LNCaP clone FGC (cell line): ENCODE data around the gene FREM3.

Experiments
- DNase-seq: peaks from one replicate; pipeline ENCODE4 v3.0.0-alpha.2; 2011; ENCODE audit warnings: low read depth
- H3K4me3 ChIP-seq: 2 replicates; pipeline ENCODE4 v1.5.1; 2011; ENCODE audit warnings: mild to moderate bottlenecking, low read depth, low read length, control low read depth
- TF ChIP-seq, protein P1 (sequence below): IDR thresholded peaks from 2 replicates; pipeline ENCODE4 v1.5.1; 2012; ENCODE audit warnings: mild to moderate bottlenecking; ENCODE audit not compliant: control insufficient read depth, insufficient read depth; ENCODE audit errors: extremely low read depth

FREM3 gene

GRCh38 chr4:143617994-143618679 lies 82.3 kb downstream of the FREM3 start:
- no peak for DNase-seq
- H3K4me3 ChIP-seq: no peak overlapping the region
- TF ChIP-seq, protein P1, sequence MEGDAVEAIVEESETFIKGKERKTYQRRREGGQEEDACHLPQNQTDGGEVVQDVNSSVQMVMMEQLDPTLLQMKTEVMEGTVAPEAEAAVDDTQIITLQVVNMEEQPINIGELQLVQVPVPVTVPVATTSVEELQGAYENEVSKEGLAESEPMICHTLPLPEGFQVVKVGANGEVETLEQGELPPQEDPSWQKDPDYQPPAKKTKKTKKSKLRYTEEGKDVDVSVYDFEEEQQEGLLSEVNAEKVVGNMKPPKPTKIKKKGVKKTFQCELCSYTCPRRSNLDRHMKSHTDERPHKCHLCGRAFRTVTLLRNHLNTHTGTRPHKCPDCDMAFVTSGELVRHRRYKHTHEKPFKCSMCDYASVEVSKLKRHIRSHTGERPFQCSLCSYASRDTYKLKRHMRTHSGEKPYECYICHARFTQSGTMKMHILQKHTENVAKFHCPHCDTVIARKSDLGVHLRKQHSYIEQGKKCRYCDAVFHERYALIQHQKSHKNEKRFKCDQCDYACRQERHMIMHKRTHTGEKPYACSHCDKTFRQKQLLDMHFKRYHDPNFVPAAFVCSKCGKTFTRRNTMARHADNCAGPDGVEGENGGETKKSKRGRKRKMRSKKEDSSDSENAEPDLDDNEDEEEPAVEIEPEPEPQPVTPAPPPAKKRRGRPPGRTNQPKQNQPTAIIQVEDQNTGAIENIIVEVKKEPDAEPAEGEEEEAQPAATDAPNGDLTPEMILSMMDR: no peak

- DNase-seq: no peak
- TF ChIP-seq, protein P1: no peak
These were observed 83.7 kb downstream of the FREM3 start for GRCh38 chr4:143616771-143617170.

GRCh38 chr4:143609492-143609891 lies 91.0 kb downstream of the FREM3 start:
- H3K4me3 ChIP-seq: no peak overlapping the region
- TF ChIP-seq, protein P1: no peak
- DNase-seq: no peak

More at GRCh38 chr4:143616771-143617170, 83.7 kb downstream of the FREM3 start:
- no peak overlapping the region for H3K4me3 ChIP-seq

- no peak overlapping the region for H3K4me3 ChIP-seq
- no peak for DNase-seq
- TF ChIP-seq, protein P1: no peak
These were observed 94.0 kb downstream of the FREM3 start for GRCh38 chr4:143606480-143606879.

GRCh38 chr4:143599827-143600226 lies 100.6 kb downstream of the FREM3 start:
- TF ChIP-seq, protein P1: no peak
- H3K4me3 ChIP-seq: no peak overlapping the region
- no peak for DNase-seq

DNA sequence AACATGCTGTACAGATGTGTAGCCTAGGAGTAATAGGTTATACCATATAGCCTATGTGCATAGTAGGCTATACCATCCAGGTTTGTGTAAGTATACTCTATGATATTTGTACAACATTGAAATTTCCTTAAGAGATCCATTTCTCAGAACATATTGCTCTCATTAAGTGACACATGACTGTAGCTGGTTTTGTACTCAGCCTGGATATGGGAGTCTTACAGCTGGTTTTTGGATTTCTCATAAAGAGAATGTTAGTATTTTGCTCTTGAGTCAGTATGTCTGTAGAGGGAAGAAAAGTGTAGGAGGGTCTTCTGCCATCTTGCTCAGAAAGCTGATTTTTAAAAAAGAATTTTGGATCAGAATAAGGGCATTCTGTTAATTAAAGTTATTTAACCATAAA lies 101.7 kb downstream of the FREM3 start:
- no peak for DNase-seq
- no peak overlapping the region for H3K4me3 ChIP-seq
- TF ChIP-seq, protein P1: no peak

- DNase-seq: no peak
- TF ChIP-seq, protein P1: no peak
- no peak overlapping the region for H3K4me3 ChIP-seq
These were observed 103.2 kb downstream of the FREM3 start for GRCh38 chr4:143597276-143597675.
